SK-N-SH (cell line): ENCODE results near the gene SLC2A8.

Experiments
- EZH2phosphoT487 ChIP-seq: fragments of 200-600 bp; sonication (generic); IDR thresholded peaks from 2 replicates; pipeline ENCODE4 v1.6.1; 2017; ENCODE audit warnings: low read depth, mixed run types, mild to moderate bottlenecking, antibody characterized with exemption, moderate library complexity, borderline replicate concordance
- FOXM1 ChIP-seq: IDR thresholded peaks from 2 replicates; pipeline ENCODE4 v1.4.0; 2012; ENCODE audit warnings: low read depth, mild to moderate bottlenecking
- GABPA ChIP-seq: IDR thresholded peaks from 2 replicates; pipeline ENCODE4 v1.4.0; 2012; ENCODE audit warnings: low read depth, mild to moderate bottlenecking
- JUND ChIP-seq: IDR thresholded peaks from 2 replicates; pipeline ENCODE4 v1.4.0; 2012
- RFX5 ChIP-seq: IDR thresholded peaks from 2 replicates; pipeline ENCODE4 v1.6.1; 2012; ENCODE audit warnings: mild to moderate bottlenecking, improper control_type of control experiment, low read length
- SIN3A ChIP-seq: IDR thresholded peaks from 2 replicates; pipeline ENCODE4 v1.6.1; 2012; ENCODE audit warnings: low read depth, mild to moderate bottlenecking, low read length, moderate library complexity, borderline replicate concordance
- TF ChIP-seq, protein P1 (sequence below): IDR thresholded peaks from 2 replicates; pipeline ENCODE4 v1.4.0; 2012; ENCODE audit warnings: low read depth
- TF ChIP-seq, protein P2 (sequence below): fragments of 200-600 bp; sonication (generic); IDR thresholded peaks from 2 replicates; pipeline ENCODE4 v1.6.1; 2017; ENCODE audit warnings: antibody characterized with exemption, mild to moderate bottlenecking, moderate library complexity
- TF ChIP-seq, protein P3 (sequence below): IDR thresholded peaks from 2 replicates; pipeline ENCODE4 v1.4.0; 2012; ENCODE audit warnings: low read depth, borderline replicate concordance

DNA sequence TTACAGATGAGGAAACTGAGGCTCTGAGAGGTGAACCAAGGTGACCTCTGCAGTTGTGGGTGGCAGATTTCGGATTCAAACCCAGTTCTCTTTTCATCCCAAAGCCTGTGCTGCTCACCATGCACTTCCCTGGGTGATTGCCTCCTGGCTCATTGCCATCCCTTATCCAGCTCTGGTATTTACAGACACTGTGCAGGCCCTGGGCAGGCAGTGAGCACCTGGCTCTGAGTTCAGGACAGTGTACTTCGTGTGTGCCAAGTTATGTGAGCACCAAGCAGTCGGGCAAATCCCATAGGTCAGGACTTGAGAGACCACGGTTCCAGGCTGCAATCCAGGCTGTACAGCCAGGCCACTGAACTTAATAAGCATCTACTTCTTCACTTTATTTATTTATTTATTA, 55.7 kb downstream of the SLC2A8 start:
- TF ChIP-seq SIN3A (no peak), FOXM1 (no peak), JUND (no peak), RFX5 (no peak), GABPA (no peak), EZH2phosphoT487 (no peak)
- TF ChIP-seq, protein P1, sequence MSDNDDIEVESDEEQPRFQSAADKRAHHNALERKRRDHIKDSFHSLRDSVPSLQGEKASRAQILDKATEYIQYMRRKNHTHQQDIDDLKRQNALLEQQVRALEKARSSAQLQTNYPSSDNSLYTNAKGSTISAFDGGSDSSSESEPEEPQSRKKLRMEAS: no peak
- TF ChIP-seq, protein P2, sequence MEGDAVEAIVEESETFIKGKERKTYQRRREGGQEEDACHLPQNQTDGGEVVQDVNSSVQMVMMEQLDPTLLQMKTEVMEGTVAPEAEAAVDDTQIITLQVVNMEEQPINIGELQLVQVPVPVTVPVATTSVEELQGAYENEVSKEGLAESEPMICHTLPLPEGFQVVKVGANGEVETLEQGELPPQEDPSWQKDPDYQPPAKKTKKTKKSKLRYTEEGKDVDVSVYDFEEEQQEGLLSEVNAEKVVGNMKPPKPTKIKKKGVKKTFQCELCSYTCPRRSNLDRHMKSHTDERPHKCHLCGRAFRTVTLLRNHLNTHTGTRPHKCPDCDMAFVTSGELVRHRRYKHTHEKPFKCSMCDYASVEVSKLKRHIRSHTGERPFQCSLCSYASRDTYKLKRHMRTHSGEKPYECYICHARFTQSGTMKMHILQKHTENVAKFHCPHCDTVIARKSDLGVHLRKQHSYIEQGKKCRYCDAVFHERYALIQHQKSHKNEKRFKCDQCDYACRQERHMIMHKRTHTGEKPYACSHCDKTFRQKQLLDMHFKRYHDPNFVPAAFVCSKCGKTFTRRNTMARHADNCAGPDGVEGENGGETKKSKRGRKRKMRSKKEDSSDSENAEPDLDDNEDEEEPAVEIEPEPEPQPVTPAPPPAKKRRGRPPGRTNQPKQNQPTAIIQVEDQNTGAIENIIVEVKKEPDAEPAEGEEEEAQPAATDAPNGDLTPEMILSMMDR: no peak
- TF ChIP-seq, protein P3, sequence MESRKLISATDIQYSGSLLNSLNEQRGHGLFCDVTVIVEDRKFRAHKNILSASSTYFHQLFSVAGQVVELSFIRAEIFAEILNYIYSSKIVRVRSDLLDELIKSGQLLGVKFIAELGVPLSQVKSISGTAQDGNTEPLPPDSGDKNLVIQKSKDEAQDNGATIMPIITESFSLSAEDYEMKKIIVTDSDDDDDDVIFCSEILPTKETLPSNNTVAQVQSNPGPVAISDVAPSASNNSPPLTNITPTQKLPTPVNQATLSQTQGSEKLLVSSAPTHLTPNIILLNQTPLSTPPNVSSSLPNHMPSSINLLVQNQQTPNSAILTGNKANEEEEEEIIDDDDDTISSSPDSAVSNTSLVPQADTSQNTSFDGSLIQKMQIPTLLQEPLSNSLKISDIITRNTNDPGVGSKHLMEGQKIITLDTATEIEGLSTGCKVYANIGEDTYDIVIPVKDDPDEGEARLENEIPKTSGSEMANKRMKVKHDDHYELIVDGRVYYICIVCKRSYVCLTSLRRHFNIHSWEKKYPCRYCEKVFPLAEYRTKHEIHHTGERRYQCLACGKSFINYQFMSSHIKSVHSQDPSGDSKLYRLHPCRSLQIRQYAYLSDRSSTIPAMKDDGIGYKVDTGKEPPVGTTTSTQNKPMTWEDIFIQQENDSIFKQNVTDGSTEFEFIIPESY: no peak
